Progenitor cell of endocrine pancreas (in vitro differentiated cells): ENCODE data around the gene ITGB8. TPM values are rescaled to one million over a fixed set of nuclear protein-coding genes. Genes with fewer than 3 reads are reported as not detected.

Experiments
- DNase-seq: peaks from one replicate; pipeline ENCODE4 v3.0.0; 2021; ENCODE audit warnings: low spot score; ENCODE audit not compliant: unreplicated experiment
- H3K27ac Mint-ChIP-seq: 2 replicates; pipeline ENCODE4 v1.8.0; 2021; ENCODE audit warnings: mild to moderate bottlenecking, moderate library complexity, mixed read lengths
- H3K27me3 Mint-ChIP-seq: 2 replicates; pipeline ENCODE4 v1.8.0; 2021; ENCODE audit warnings: mixed read lengths
- H3K36me3 Mint-ChIP-seq: 2 replicates; pipeline ENCODE4 v1.8.0; 2022; ENCODE audit warnings: mixed read lengths; ENCODE audit not compliant: insufficient read depth
- H3K4me1 Mint-ChIP-seq: 2 replicates; pipeline ENCODE4 v1.8.0; 2021; ENCODE audit warnings: low read depth, mixed read lengths
- H3K4me3 Mint-ChIP-seq: 2 replicates; pipeline ENCODE4 v1.8.0; 2021; ENCODE audit warnings: low read depth, mild to moderate bottlenecking, moderate library complexity, mixed read lengths
- H3K9me3 Mint-ChIP-seq: 2 replicates; pipeline ENCODE4 v1.8.0; 2021; ENCODE audit warnings: low read depth, mixed read lengths
- long read RNA-seq: library from polyadenylated mRNA; unstranded; transcript quantifications from one replicate; pipeline ENCODE4 v2.0.0, GENCODE V29; 2020
- total RNA-seq: library from RNA; stranded (reverse); gene quantifications from 2 replicates; pipeline ENCODE4 v1.2.1, GENCODE V29; 2021
- TF ChIP-seq, protein P1 (sequence below): fragments of 200-600 bp; sonication (generic); IDR thresholded peaks from one replicate; pipeline ENCODE4 v1.5.0; 2021; ENCODE audit warnings: antibody characterized with exemption, mild to moderate bottlenecking; ENCODE audit not compliant: unreplicated experiment

ITGB8 gene
- 37.2 and 38.6 TPM in 2 replicates for total RNA-seq
- long read RNA-seq, full-length matches to known transcripts, result 3 of 16 reads
- long read RNA-seq, partial matches to known transcripts, result 2 of 16 reads
- long read RNA-seq, other reads (novel, unspliced or antisense), result 11 of 16 reads

DNA sequence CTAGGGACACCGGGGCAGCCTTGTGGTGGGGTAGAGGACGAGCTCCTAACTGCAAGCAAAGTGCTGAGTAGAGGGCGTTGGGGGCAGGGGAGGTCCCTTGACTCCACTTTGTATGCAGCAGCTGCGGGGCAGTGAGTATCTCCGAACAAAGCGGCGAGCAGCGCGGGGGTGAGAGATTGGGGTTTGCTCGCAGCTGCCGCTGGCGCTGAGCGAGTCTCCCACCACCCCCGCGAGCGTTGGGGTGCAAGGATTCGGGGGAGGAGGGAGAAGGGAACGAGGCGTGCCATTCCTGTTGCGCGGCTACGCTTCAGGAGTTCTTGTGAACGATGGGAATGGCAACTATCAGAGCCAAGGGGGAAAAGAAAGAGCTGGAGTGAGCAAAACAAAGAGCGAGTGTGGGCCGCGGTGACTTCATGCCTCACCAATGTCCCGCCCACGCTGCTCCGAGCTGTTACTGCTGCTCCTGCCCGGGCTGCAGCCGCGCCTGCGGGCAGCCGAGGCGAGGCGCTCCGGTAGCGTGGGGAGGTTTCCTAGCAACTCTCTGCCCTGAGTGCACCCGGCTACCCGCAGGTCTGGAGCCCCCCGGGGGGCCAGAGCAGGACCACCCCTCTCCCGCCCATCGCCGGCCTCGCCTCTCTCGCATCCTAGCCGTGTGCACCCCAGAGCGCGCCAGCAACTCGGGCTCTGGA, at the start of gene ITGB8:
TSS of gene ITGB8 (plus strand) at position 662 of the 689 bp plus-strand sequence. CDS start 907 bp downstream, outside the sequence.
- peak within 1 kb of the TSS; percentile 100 for H3K27ac Mint-ChIP-seq
- no peaks in the 10 kb centered on the region for H3K27me3 Mint-ChIP-seq
- H3K4me3 Mint-ChIP-seq, result peak within 1 kb of the TSS; percentile 95
- peak; percentile 56 for DNase-seq
- TF ChIP-seq, protein P1, sequence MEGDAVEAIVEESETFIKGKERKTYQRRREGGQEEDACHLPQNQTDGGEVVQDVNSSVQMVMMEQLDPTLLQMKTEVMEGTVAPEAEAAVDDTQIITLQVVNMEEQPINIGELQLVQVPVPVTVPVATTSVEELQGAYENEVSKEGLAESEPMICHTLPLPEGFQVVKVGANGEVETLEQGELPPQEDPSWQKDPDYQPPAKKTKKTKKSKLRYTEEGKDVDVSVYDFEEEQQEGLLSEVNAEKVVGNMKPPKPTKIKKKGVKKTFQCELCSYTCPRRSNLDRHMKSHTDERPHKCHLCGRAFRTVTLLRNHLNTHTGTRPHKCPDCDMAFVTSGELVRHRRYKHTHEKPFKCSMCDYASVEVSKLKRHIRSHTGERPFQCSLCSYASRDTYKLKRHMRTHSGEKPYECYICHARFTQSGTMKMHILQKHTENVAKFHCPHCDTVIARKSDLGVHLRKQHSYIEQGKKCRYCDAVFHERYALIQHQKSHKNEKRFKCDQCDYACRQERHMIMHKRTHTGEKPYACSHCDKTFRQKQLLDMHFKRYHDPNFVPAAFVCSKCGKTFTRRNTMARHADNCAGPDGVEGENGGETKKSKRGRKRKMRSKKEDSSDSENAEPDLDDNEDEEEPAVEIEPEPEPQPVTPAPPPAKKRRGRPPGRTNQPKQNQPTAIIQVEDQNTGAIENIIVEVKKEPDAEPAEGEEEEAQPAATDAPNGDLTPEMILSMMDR, result no peak
- no peaks in the 10 kb centered on the region for H3K9me3 Mint-ChIP-seq
- H3K36me3 Mint-ChIP-seq, result peaks cover 1% of the 10 kb centered on the region
- peaks cover 23% of the 10 kb centered on the region for H3K4me1 Mint-ChIP-seq

DNA sequence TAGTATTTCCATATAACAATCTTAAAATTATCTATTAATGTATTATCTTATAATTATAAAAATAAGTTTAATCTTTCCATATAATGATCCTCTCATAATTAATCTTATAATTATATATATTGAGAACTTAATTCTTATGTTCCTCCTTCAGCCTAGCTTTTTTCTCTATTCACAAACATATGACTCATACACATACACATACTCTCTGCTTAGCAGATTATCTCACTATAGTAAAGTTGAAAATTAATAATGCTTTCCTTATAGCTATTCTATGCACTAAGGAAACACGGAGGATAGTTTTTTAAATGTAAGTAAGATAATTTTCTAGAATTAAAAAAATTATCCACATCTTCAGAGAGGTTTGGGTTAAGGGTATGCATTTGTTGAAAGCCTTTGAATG, 47.7 kb upstream of the ITGB8 start:
- Mint-ChIP-seq H3K27ac (no peak overlapping the region), H3K9me3 (peaks cover 3% of the 10 kb centered on the region), H3K27me3 (no peaks in the 10 kb centered on the region), H3K36me3 (no peaks in the 10 kb centered on the region), H3K4me3 (no peak overlapping the region), H3K4me1 (peaks cover 5% of the 10 kb centered on the region)
- no peak for DNase-seq
- TF ChIP-seq, protein P1, result no peak

DNA sequence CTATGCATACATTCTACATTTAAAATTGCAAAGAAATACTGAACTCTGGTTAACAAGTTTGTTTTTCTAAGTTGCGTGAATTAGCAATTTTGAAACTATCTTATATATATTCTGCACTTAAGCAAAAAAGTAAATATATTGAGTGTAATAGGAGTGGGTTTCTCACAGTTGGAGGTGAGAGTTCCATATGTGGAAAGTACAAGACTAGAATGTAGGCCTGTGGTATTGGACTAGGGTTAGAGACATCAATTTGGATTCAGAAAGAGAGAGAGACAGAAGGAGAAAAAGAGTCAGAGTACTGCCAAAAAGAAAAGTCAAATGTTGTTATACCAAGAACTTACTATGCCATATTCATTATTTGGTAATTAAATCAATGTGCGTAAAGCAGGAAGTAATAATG, 47.3 kb upstream of the ITGB8 start:
- Mint-ChIP-seq H3K4me3 (no peak overlapping the region), H3K4me1 (peaks cover 5% of the 10 kb centered on the region), H3K36me3 (no peaks in the 10 kb centered on the region), H3K27ac (no peak overlapping the region), H3K9me3 (peaks cover 3% of the 10 kb centered on the region), H3K27me3 (no peaks in the 10 kb centered on the region)
- DNase-seq, result no peak
- TF ChIP-seq, protein P1, result no peak

DNA sequence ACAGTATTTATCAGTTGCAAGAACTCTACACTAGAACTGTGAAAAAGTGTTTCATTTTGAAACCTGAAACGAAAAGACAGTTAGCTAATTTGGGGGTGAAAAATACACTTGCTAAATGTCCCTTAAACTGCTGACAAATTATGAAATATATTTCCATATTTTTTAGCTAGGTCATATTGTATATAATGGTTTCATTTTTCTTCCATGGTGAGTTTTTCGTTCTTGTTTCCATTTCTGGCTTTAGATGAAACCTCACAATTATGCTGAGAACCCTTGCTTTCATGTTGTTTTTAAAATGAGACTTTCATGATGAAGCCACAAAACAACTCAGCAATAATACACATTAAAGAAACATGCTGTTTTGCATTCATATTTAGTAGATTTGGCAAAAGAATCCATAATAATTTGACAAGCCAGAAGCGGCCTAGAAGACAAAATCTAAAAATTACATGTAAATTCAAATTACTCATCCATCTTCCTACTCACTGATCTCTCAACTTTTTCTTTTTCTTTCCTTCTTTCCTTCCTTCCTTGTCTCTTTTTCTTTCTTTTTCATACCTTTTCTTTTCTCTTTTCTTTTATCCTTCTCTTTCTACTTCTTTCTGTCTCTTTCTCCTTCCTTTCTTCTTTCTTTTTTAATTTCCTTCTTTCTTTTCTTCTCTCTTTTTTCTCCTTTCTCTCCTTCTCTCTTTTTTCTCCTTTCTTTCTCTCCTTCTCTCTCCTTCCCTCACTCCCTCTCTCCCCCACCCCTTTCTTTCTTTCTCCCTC, 46.5 kb upstream of the ITGB8 start:
- Mint-ChIP-seq H3K27ac (no peak overlapping the region), H3K9me3 (peaks cover 3% of the 10 kb centered on the region), H3K4me3 (no peak overlapping the region), H3K4me1 (peaks cover 5% of the 10 kb centered on the region), H3K27me3 (no peaks in the 10 kb centered on the region), H3K36me3 (no peaks in the 10 kb centered on the region)
- TF ChIP-seq, protein P1, result no peak
- no peak for DNase-seq

DNA sequence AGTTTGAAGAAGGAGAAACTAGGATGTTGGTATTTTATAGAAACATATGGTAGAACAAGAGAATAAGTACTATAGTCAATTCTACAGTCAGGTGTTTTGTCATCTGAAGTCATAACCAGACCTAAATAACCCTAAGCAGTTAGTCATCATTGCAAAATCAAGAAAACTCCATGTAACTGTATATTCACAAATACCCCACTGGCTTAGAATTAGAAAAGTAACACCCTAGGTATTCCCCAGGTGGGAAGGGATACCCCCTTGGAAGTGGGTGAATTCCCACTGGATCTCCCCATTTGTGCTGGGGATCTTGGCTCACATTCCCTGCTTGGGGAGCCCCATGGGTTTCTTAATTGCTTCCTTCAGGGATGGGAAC, 45.9 kb upstream of the ITGB8 start:
- Mint-ChIP-seq H3K27ac (no peak overlapping the region), H3K4me1 (peaks cover 5% of the 10 kb centered on the region), H3K36me3 (no peaks in the 10 kb centered on the region), H3K27me3 (no peaks in the 10 kb centered on the region), H3K9me3 (peaks cover 3% of the 10 kb centered on the region), H3K4me3 (no peak overlapping the region)
- TF ChIP-seq, protein P1, result no peak
- DNase-seq, result no peak
